HepG2 (cell line): ENCODE data around the gene PRXL2B. TPM values are rescaled to one million over a fixed set of nuclear protein-coding genes. Genes with fewer than 3 reads are reported as not detected.

ENCODE experiments used
- ATAC-seq: fragments of 200-7000 bp; cut with Tn5 transposase; 3 replicates; pipeline ENCODE4 v1.9.1; 2020; ENCODE audit warnings: mild to moderate bottlenecking, moderate library complexity
- BruUV-seq: library from RNA; stranded (reverse); fragments of 400-500 nt; replicated peaks from 2 replicates; lab custom pipeline; 2021; lab: Mats Ljungman, UMichigan
- CTCF ChIA-PET: fragments of 300-600 bp; formaldehyde crosslinking; extraction: SDS; loops from one replicate; lab custom pipeline; 2021; ENCODE audit warnings: low total read pairs, inconsistent platforms, low intra/inter-chr PET ratio; lab: Yijun Ruan, JAX
- POLR2A ChIA-PET: fragments of 350-600 bp; sonication (Branson Sonifier 250); formaldehyde crosslinking; loops from one replicate; lab custom pipeline; 2020; ENCODE audit warnings: antibody characterized with exemption, inconsistent platforms; lab: Yijun Ruan, JAX
- DNase-seq: peaks from one replicate; pipeline ENCODE4 v3.0.0-alpha.2; 2015; ENCODE audit warnings: low spot score
- FAIRE-seq: peaks from 3 replicates; lab custom pipeline; 2011; peaks lifted over from hg19 to GRCh38; lab: Jason Lieb, UNC
- H2AFZ ChIP-seq: one replicate; pipeline ENCODE4 v1.6.1; 2011; ENCODE audit warnings: low read length, inconsistent platforms
- H3K27ac ChIP-seq: fragments of 300-600 bp; 3 replicates; pipeline ENCODE4 v1.8.0; 2011; ENCODE audit warnings: mixed run types, mild to moderate bottlenecking, mixed read lengths, low read length, inconsistent platforms; ENCODE audit not compliant: insufficient read depth; ENCODE audit errors: extremely low read length
- H3K27me3 ChIP-seq, 2 experiments: fragments of 200-600 bp in 1 of 2; 2 replicates in 1 of 2; 3 replicates in 1 of 2; pipeline versions ENCODE4 v1.6.0 to v1.8.0; 2011; ENCODE audit warnings: low read length in 2 of 2, mild to moderate bottlenecking in 2 of 2, moderate library complexity in 2 of 2, inconsistent platforms in 1 of 2; ENCODE audit not compliant: insufficient read depth in 2 of 2, control insufficient read depth in 1 of 2
- H3K36me3 ChIP-seq, 2 experiments: fragments of 200-600 bp in 1 of 2; replicated peaks in 1 of 2; 2 replicates in 1 of 2; 3 replicates in 1 of 2; pipeline versions ENCODE4 v1.5.1 to v1.8.0; 2011; ENCODE audit warnings: low read length in 2 of 2, inconsistent platforms in 1 of 2; ENCODE audit not compliant: insufficient read depth in 2 of 2, control insufficient read depth in 1 of 2
- H3K4me1 ChIP-seq: 2 replicates; pipeline ENCODE4 v1.5.1; 2012; ENCODE audit warnings: low read length, inconsistent platforms; ENCODE audit not compliant: insufficient read depth
- H3K4me2 ChIP-seq: 2 replicates; pipeline ENCODE4 v1.6.0; 2011; ENCODE audit warnings: low read depth, low read length, inconsistent platforms
- H3K4me3 ChIP-seq, 3 experiments: fragments of 200-600 bp in 1 of 3; sonication (generic), shearing (Covaris generic) in 1 of 3; replicated peaks in 1 of 3; 2 replicates each; pipeline ENCODE4 v1.5.1; 2011 to 2016; ENCODE audit warnings: low read length in 3 of 3, inconsistent platforms in 2 of 3, low read depth in 2 of 3, mild to moderate bottlenecking in 2 of 3, control low read depth in 1 of 3, mixed read lengths in 1 of 3; ENCODE audit not compliant: insufficient read depth in 1 of 3
- H3K79me2 ChIP-seq: one replicate; pipeline ENCODE4 v1.6.1; 2011; ENCODE audit warnings: low read length, inconsistent platforms; ENCODE audit not compliant: insufficient read depth
- H3K9ac ChIP-seq: 2 replicates; pipeline ENCODE4 v1.6.0; 2011; ENCODE audit warnings: mild to moderate bottlenecking, low read depth, low read length, inconsistent platforms; ENCODE audit not compliant: insufficient read depth
- H3K9me3 ChIP-seq: 2 replicates; pipeline ENCODE4 v1.5.1; 2012; ENCODE audit warnings: mild to moderate bottlenecking, low read length
- H4K20me1 ChIP-seq: 2 replicates; pipeline ENCODE4 v1.6.0; 2011; ENCODE audit warnings: inconsistent platforms, mild to moderate bottlenecking, low read length, moderate library complexity; ENCODE audit not compliant: insufficient read depth
- AGO2 ChIP-seq: fragments of 200-400 bp; formaldehyde crosslinking; optimal IDR thresholded peaks from 2 replicates; pipeline ENCODE3; 2017; ENCODE audit warnings: mild to moderate bottlenecking, low read depth, low read length, moderate library complexity
- AKAP8 ChIP-seq: sonication (generic); formaldehyde crosslinking; IDR thresholded peaks from 2 replicates; pipeline ENCODE4 v1.5.1; 2020; ENCODE audit warnings: mild to moderate bottlenecking, missing genetic modification reagents
- CHCHD3 ChIP-seq: sonication (generic); formaldehyde crosslinking; IDR thresholded peaks from 2 replicates; pipeline ENCODE4 v1.8.0; 2022; ENCODE audit warnings: mild to moderate bottlenecking, missing genetic modification reagents, moderate library complexity
- FLYWCH1 ChIP-seq: sonication (generic); formaldehyde crosslinking; IDR thresholded peaks from 2 replicates; pipeline ENCODE4 v1.8.1; 2023; ENCODE audit warnings: mild to moderate bottlenecking, missing genetic modification reagents
- JDP2 ChIP-seq: sonication (generic); formaldehyde crosslinking; IDR thresholded peaks from 2 replicates; pipeline ENCODE4 v1.8.1; 2022; ENCODE audit warnings: missing genetic modification reagents, borderline replicate concordance
- KAT2B ChIP-seq: fragments of 150-350 bp; IDR thresholded peaks from 2 replicates; pipeline ENCODE4 v1.6.1; 2014; ENCODE audit warnings: low read depth, low read length, borderline replicate concordance
- MEIS1 ChIP-seq: sonication (generic); formaldehyde crosslinking; IDR thresholded peaks from 2 replicates; pipeline ENCODE4 v1.9.0; 2021; ENCODE audit warnings: mild to moderate bottlenecking, missing genetic modification reagents, moderate library complexity, borderline replicate concordance
- MTA3 ChIP-seq: sonication (generic); formaldehyde crosslinking; IDR thresholded peaks from 2 replicates; pipeline ENCODE4 v1.4.0; 2020; ENCODE audit warnings: missing genetic modification reagents
- MXD3 ChIP-seq: IDR thresholded peaks from 2 replicates; pipeline ENCODE4 v1.6.1; 2016; ENCODE audit warnings: mild to moderate bottlenecking, missing biosample characterization, missing genetic modification reagents
- MXD4 ChIP-seq: IDR thresholded peaks from 2 replicates; pipeline ENCODE4 v1.6.1; 2016; ENCODE audit warnings: mild to moderate bottlenecking, missing biosample characterization, missing genetic modification reagents
- POLR2A ChIP-seq, 2 experiments: IDR thresholded peaks; 2 replicates each; pipeline ENCODE4 v1.6.1; 2011; ENCODE audit warnings: low read depth in 2 of 2, low read length in 2 of 2, mild to moderate bottlenecking in 1 of 2, moderate library complexity in 1 of 2; ENCODE audit not compliant: insufficient read depth in 1 of 2
- POLR2G ChIP-seq: fragments of 200-400 bp; formaldehyde crosslinking; IDR thresholded peaks from 2 replicates; pipeline ENCODE4 v1.6.1; 2018; ENCODE audit warnings: mild to moderate bottlenecking, low read depth, low read length, moderate library complexity
- RBAK ChIP-seq: sonication (generic); formaldehyde crosslinking; IDR thresholded peaks from 2 replicates; pipeline ENCODE4 v1.5.1; 2020; ENCODE audit warnings: mild to moderate bottlenecking, missing genetic modification reagents
- ZNF382 ChIP-seq: sonication (generic); formaldehyde crosslinking; IDR thresholded peaks from 2 replicates; pipeline ENCODE4 v1.5.0; 2020; ENCODE audit warnings: missing genetic modification reagents, mild to moderate bottlenecking, borderline replicate concordance
- ZNF430 ChIP-seq: sonication (generic); formaldehyde crosslinking; IDR thresholded peaks from 2 replicates; pipeline ENCODE4 v1.9.0; 2021; ENCODE audit warnings: mild to moderate bottlenecking, missing genetic modification reagents
- ZNF558 ChIP-seq: sonication (generic); formaldehyde crosslinking; IDR thresholded peaks from 2 replicates; pipeline ENCODE4 v1.9.0; 2022; ENCODE audit warnings: mild to moderate bottlenecking, missing genetic modification reagents, borderline replicate concordance
- ZSCAN31 ChIP-seq: sonication (generic); formaldehyde crosslinking; IDR thresholded peaks from 2 replicates; pipeline ENCODE4 v1.5.0; 2020; ENCODE audit warnings: low read depth, mild to moderate bottlenecking, missing genetic modification reagents
- WGBS: methylation state at CpG from one replicate; pipeline ENCODE4 v1.1.6; 2017; ENCODE audit warnings: low lambda C conversion rate; 5-methylcytosine and 5-hydroxymethylcytosine counted together
- in situ Hi-C: cut with HindIII; loops from 2 replicates; pipeline ENCODE4 v1.10.0; 2017; ENCODE audit warnings: low pct_unique_long_range_greater_than_20kb; ENCODE audit not compliant: extremely low pct_ligation_motif_present
- intact Hi-C: fragments of 100-400 bp; cut with micrococcal nuclease; formaldehyde crosslinking; loops from one replicate; pipeline ENCODE4 v1.10.0; 2022; ENCODE audit not compliant: unreplicated experiment
- polyA plus RNA-seq, 8 experiments: library from polyadenylated mRNA; depleted of rRNA in 3 of 8; stranded (reverse) in 7 of 8; unstranded in 1 of 8; fragments of >200 nt; fragmentation: Illumina TruSeq in 4 of 8; extraction: Trizol in 4 of 8; gene quantifications; 2 replicates each; pipeline versions ENCODE4 v1.2.1 to v1.2.3, GENCODE V29; 2011 to 2016; ENCODE audit warnings: low read depth in 4 of 8, missing spikeins in 1 of 8, mixed read lengths in 1 of 8; ENCODE audit not compliant: insufficient read depth in 1 of 8
- total RNA-seq, 5 experiments: library from RNA; depleted of rRNA; stranded (reverse); fragments of >200 nt; fragmentation: Illumina TruSeq; extraction: Trizol; gene quantifications; 2 replicates each; pipeline ENCODE4 v1.2.3, GENCODE V29; 2016; ENCODE audit warnings: low read depth in 1 of 5

Gene PRXL2B
- total and polyA plus RNA-seq, 2 of the 13 experiments (the other 11 are each of a cell fraction or from before 2014, with no cell fraction given), result 16.8 to 22.1 TPM

- ATAC-seq, result no peak
- Histone ChIP-seq H3K4me2 (no peak overlapping the region), H3K9me3 (peaks cover 7% of the 10 kb centered on the region; the same call in 1 of the 2 replicates), H3K27ac (no peak overlapping the region), H3K79me2 (peaks cover 3% of the 10 kb centered on the region), H2AFZ (no peak overlapping the region), H4K20me1 (no peaks in the 10 kb centered on the region)
- intact Hi-C loops, result loop anchor here (10.0 kb wide), 1 partner anchor 55 kb away; the partner anchor contains the start of gene PRXL2B
- no peak for FAIRE-seq
- CTCF ChIA-PET, result no interaction called here
- no TSS peak for BruUV-seq
- TF ChIP-seq MTA3 (CRISPR knock-in tag) (no peak), KAT2B (no peak), RBAK (CRISPR knock-in tag) (no peak), ZNF382 (CRISPR knock-in tag) (no peak), ZSCAN31 (CRISPR knock-in tag) (0 out of 2 replicates have a peak, but pooled peaks have one; percentile 8), JDP2 (no peak), POLR2A (IDR thresholded peaks at IDR 0.05; ENCODE audit: insufficient read depth in 1 of 2, low read depth in 2 of 2, low read length in 2 of 2) (0 out of 4 replicates have a peak, but pooled peaks of 1 of the 2 experiments have one; percentile 15), AKAP8 (CRISPR knock-in tag) (peak; percentile 87; the same call in 1 of the 2 replicates), ZNF558 (CRISPR knock-in tag) (no peak), MXD4 (CRISPR knock-in tag) (no peak), ZNF430 (no peak), CHCHD3 (CRISPR knock-in tag) (no peak), MXD3 (CRISPR knock-in tag) (no peak), FLYWCH1 (no peak), POLR2G (peak; percentile 36; the same call in 1 of the 2 replicates), MEIS1 (no peak), AGO2 (peak; percentile 90)
- TF ChIP-seq, all 625 proteins: peak for 5
- no peak overlapping the region for H3K4me3 ChIP-seq
- H3K4me1 ChIP-seq, result peaks cover 6% of the 10 kb centered on the region; the same call in 1 of the 2 replicates
- in situ Hi-C loops, result no loop called here
- WGBS, result 81% methylated on average over 17 of the region's 26 CpGs
- no peak for DNase-seq
- peaks cover 2 to 10% of the 10 kb centered on the region in 2 experiments; a peak in 3 of 5 replicates for H3K27me3 ChIP-seq
- no peaks in the 10 kb centered on the region for H3K36me3 ChIP-seq
- no peak overlapping the region for H3K9ac ChIP-seq
- POLR2A ChIA-PET, result interaction anchor here (0.9 to 1.9 kb wide), 2 partner anchors 56 to 63 kb away, joined by 3 to 4 read pairs; no protein-coding TSS in a partner anchor
Measured at GRCh38 chr1:2639607-2640521, 53.3 kb downstream of the PRXL2B start.
